GM12801 (cell line): Measurements from ENCODE around the gene ACTN3.

Experiments
- TF ChIP-seq, protein P1 (sequence below): IDR thresholded peaks from one replicate; pipeline ENCODE4 v1.5.1; 2011; ENCODE audit warnings: control low read depth; ENCODE audit not compliant: insufficient read length; ENCODE audit errors: extremely low read depth

Gene ACTN3

DNA sequence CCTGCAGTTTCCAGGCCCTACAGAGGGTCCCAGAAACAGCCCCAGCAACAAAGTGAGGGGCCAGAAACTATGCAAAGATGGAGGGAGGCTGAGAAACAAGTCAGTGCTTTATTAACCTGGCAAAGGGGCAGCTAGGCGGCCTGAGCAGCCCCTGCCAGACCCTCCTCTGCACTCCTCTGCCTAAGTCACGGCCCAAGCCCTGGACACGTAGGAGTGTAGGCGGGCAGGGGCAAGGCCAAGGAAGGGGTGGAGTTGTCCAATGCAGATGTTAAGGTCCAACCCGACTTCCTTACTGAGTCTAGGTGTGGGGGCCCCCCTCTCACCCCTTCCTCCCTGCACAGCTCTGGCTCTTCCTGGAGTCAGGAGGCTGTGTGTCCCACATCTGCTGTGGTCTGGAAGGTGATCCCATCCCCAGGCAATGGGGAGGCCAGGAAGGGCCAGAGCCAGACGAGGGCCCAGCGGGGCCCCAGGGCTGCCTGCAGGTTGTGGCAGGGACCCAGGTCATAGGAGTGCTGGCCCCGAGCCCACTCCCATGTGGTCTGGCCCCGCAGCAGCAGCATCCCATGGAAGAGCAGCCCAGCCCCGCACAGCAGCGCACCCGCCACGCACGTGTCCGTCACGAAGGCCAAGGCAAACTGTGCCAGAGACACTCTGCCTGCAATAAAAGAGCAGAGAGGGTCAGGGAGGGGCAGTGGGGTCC, 7.4 kb upstream of the ACTN3 start:
- TF ChIP-seq, protein P1, sequence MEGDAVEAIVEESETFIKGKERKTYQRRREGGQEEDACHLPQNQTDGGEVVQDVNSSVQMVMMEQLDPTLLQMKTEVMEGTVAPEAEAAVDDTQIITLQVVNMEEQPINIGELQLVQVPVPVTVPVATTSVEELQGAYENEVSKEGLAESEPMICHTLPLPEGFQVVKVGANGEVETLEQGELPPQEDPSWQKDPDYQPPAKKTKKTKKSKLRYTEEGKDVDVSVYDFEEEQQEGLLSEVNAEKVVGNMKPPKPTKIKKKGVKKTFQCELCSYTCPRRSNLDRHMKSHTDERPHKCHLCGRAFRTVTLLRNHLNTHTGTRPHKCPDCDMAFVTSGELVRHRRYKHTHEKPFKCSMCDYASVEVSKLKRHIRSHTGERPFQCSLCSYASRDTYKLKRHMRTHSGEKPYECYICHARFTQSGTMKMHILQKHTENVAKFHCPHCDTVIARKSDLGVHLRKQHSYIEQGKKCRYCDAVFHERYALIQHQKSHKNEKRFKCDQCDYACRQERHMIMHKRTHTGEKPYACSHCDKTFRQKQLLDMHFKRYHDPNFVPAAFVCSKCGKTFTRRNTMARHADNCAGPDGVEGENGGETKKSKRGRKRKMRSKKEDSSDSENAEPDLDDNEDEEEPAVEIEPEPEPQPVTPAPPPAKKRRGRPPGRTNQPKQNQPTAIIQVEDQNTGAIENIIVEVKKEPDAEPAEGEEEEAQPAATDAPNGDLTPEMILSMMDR = no peak

DNA sequence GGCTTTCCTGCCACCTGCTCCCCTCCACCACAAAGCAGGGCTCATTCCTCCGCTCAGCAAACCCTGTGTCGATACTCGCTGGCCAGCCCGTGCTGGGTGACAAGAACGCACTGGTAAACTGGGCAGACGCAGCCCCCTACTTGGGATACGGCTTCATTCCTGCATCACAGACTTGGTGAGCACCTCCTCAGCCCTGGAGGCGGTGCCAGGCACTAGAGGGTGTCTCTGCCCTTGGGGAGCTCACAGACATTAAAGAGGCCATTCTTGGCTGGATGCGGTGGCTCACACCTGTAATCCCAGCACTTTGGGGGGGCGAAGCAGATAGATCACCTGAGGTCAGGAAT, 6.9 kb upstream of the ACTN3 start:
- TF ChIP-seq, protein P1 = no peak

DNA sequence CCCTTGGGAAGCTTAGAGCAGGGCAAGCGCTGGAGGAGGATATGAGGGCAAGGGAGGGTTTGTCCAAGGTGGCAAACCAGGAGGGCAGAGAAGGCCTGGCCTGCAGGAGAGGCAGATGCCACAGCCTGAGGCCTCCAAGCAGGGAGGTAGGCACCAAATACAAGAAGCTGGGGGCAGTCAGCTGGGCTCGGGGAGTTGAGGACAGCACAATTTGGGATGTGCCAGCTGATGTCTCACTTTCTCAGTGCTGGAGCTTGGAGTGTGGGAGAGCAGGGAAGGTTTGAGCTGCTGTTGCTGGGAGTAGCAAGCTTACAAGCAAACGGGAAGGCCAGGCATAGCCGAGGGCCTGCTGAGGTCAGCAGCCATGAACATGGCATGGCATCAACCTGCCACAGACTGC, 4.8 kb upstream of the ACTN3 start:
- TF ChIP-seq, protein P1 = no peak

DNA sequence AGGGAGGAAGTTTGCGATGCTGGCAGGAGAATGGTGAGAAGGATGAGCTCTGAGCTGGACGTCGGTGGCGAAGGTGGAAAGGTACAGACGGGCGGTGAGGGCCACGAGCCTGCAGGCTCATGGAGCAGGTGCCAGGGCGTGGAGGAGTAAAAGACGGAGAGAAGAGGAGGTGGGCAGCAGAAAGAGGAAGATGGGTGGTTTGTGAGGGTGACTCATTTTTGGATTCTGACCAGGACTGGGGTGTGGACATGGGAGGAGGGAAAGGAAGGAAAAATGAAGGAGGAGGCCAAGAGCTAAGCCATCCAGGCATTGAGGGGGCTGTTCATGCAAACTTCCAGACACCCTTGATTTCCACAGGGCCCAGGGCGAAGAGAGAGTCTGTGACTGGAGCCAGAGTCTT, 4.3 kb upstream of the ACTN3 start:
- TF ChIP-seq, protein P1 = no peak

DNA sequence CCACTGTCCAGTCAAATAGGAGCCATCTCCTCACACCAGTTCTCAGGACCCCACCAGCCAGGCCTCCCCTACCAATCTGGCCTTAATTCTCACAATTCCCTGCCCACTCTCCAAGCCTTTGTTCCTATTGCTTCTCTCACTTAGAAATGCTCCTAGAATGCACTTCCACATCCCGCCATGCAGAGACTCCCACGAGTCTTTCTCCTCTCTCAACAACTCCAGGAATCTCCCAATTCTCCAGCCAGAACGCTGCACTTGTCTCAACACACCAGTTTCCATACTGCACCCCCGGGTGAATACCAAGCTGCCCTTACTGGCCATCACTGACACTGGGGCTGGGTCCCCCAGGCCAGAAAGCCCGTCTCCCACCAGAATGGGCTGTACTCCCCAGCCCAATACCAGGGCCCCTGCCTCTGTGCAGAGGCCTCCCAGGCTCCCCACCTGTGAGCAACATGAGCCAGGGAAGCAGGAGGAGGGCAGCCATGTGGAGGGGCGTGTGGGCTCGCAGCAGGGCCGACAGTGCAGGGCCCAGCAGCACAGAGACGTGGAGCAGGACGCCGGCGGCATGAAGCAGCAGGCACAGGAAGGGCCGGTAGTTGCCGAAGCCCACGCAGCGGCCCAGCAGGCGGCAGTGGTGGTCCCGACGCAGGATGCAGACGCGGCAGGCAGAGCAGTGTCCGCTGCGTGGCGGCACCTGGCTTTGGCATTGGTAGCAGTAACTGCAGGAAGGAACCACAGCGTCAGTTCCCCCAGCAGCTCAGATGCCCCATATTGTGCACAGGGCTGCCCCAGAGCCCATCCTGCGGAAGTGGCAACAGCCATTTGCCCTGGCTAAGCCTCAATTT, 3.2 kb upstream of the ACTN3 start:
- TF ChIP-seq, protein P1 = no peak

DNA sequence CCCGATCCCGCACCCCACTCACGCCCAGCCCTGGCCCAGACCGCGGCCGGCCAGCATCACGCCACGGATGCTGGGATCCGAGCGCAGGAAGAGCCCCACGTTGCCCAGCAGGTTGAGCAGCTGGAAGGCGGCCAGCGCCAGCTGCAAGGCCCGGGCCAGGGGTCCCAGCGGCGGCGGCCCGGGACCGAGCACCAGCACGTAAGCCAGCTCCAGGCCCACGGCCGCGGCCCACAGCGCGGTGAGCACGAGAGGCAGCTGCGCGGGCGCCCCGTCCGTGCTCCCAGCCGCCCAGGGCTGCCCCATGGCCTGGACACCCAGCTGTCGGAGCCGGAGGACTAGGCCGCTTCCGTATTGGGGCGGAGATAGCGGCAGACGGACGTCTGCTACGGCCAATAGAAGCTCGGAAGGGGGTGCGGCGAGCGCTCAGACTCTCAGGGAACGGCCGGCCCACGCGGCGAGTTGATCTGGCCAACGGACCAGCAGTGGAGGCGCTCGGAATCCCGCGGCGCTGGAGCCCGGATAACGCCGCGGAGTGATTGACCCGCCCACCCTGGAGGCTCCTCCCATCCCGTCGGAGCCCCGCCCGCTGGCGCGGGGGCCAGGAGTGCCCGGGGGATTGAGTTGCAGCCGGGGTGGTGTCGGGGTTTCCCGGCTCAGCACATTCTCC, 869 bp upstream of the ACTN3 start, which contains the start of gene ZDHHC24:
TSS of gene ZDHHC24 (minus strand) at position 348 of the 667 bp plus-strand sequence. CDS start at position 303, 45 bp downstream.
- TF ChIP-seq, protein P1 = no peak

DNA sequence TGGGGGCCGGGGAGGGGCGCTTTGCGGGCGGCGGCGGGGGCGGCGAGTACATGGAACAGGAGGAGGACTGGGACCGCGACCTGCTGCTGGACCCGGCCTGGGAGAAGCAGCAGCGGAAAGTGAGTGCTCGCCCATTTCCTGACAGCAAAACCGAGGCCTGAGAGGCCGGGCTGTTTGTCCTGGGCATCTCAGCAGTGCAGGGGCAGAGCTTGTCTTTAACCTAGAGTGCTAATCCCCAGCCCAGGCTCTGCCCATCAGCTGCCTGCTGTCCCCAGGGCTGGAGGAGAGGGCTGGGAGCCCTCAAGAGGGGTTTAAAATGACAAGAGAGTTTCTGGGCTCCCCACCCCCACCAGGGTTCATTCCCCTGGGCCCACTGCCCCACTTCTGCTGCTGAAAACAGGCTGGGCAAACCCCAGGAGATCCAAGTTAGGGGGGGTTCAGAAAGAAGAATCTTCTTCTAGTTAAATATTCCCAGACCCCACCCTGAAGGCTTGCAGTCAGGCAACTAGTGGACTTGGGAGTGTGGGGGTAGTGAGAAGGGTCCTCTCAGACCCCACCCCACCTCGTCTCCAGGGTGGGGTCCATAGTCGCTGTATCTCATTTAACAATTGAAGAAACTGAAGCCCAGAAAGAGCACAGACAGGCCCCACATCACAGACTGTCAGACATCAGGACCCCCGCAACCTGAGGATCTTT, 411 bp downstream of the ACTN3 start:
- TF ChIP-seq, protein P1 = no peak
